Measurements from ENCODE around the gene SGSH. TPM values are rescaled to one million over a fixed set of nuclear protein-coding genes. Genes with fewer than 3 reads are reported as not detected.
A peak's percentile ranks its signal among the peaks of the same experiment; 100 is the strongest.

The SGSH gene
- total and polyA plus RNA-seq, 5 donors, result 13.0 to 23.4 (median 19.3) TPM

DNA sequence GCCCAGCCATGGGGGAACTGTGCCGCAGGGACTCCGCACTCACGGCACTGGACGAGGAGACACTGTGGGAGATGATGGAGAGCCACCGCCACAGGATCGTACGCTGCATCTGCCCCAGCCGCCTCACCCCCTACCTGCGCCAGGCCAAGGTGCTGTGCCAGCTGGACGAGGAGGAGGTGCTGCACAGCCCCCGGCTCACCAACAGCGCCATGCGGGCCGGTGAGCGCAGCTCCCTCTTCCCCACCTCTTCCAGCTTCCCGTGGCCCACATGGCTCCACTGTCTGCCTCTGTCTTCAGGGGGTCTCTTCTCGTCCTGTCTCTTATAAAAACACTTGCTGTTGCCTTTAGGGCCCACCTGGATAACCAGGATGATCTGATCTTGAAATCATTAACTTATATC lies 38.7 kb downstream of the SGSH start:
- intact Hi-C loops (cut with DNase I), result no loop called here
- 89% methylated on average over 17 of the region's 17 CpGs for WGBS
- no peak overlapping the region for H3K4me3 ChIP-seq (ENCODE audit: low read length)
- H3K4me1 ChIP-seq (ENCODE audit: control insufficient read depth, insufficient read depth, low read length), result no peaks in the 10 kb centered on the region
- H3K9me3 ChIP-seq (ENCODE audit: control insufficient read depth, low read length), result no peaks in the 10 kb centered on the region
- H3K27ac ChIP-seq (ENCODE audit: low read length), result no peak overlapping the region
- H3K27me3 ChIP-seq (ENCODE audit: control insufficient read depth, insufficient read depth), result no peaks in the 10 kb centered on the region
- no peak for ATAC-seq
- DNase-seq, result peak in 1 of 3 donors; percentile 8

- WGBS, result 83% methylated on average over 14 of the region's 14 CpGs
- DNase-seq (no peak), ATAC-seq (no peak)
- Histone ChIP-seq H3K27me3 (ENCODE audit: control insufficient read depth, insufficient read depth) (no peaks in the 10 kb centered on the region), H3K4me3 (ENCODE audit: low read length) (no peak overlapping the region), H3K27ac (ENCODE audit: low read length) (no peak overlapping the region), H3K4me1 (ENCODE audit: control insufficient read depth, insufficient read depth, low read length) (peaks cover 4% of the 10 kb centered on the region), H3K9me3 (ENCODE audit: control insufficient read depth, low read length) (no peaks in the 10 kb centered on the region)
- intact Hi-C loops (cut with DNase I), result no loop called here
These were observed 39.9 kb downstream of the SGSH start for GRCh38 chr17:80180192-80180591.

- Histone ChIP-seq H3K27me3 (ENCODE audit: control insufficient read depth, insufficient read depth) (no peaks in the 10 kb centered on the region), H3K4me3 (ENCODE audit: low read length) (no peak overlapping the region), H3K27ac (ENCODE audit: low read length) (no peak overlapping the region), H3K4me1 (ENCODE audit: control insufficient read depth, insufficient read depth, low read length) (peaks cover 4% of the 10 kb centered on the region), H3K9me3 (ENCODE audit: control insufficient read depth, low read length) (no peaks in the 10 kb centered on the region)
- WGBS, result 82% methylated on average over 21 of the region's 21 CpGs
- no peak for ATAC-seq
- intact Hi-C loops (cut with DNase I), result no loop called here
- DNase-seq, result no peak
These were observed 42.0 kb downstream of the SGSH start for GRCh38 chr17:80177986-80178595.

DNA sequence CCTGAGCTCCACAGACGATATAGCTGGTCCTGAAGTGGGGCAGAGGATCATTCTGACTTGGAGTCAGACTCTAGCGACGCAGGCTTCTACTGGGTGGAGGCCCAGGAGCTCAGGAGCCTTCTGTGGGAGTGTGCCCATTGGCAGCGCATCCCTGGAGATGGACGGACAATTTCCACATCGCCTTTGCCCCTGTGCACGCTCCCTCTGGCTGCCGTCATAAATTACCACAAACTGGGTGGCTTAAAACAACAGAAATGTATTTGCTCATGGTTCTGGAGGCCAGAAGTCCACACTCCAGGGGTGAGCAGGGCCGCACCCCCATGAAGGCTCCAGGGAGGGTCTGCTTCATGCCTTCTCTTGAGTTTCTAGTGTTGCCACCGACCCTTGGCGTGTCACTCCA lies 43.4 kb downstream of the SGSH start:
- no peak for ATAC-seq
- 90% methylated on average over 11 of the region's 11 CpGs for WGBS
- no peak overlapping the region for H3K4me3 ChIP-seq (ENCODE audit: low read length)
- H3K27me3 ChIP-seq (ENCODE audit: control insufficient read depth, insufficient read depth), result no peaks in the 10 kb centered on the region
- intact Hi-C loops (cut with DNase I), result no loop called here
- peaks cover 4% of the 10 kb centered on the region for H3K4me1 ChIP-seq (ENCODE audit: control insufficient read depth, insufficient read depth, low read length)
- no peaks in the 10 kb centered on the region for H3K9me3 ChIP-seq (ENCODE audit: control insufficient read depth, low read length)
- H3K27ac ChIP-seq (ENCODE audit: low read length), result no peak overlapping the region
- DNase-seq, result no peak

GRCh38 chr17:80173916-80174315 lies 46.2 kb downstream of the SGSH start:
- intact Hi-C loops (cut with DNase I), result no loop called here
- DNase-seq (no peak), ATAC-seq (no peak)
- Histone ChIP-seq H3K4me3 (ENCODE audit: low read length) (no peak overlapping the region), H3K27ac (ENCODE audit: low read length) (no peak overlapping the region), H3K9me3 (ENCODE audit: control insufficient read depth, low read length) (no peaks in the 10 kb centered on the region), H3K27me3 (ENCODE audit: control insufficient read depth, insufficient read depth) (no peaks in the 10 kb centered on the region), H3K4me1 (ENCODE audit: control insufficient read depth, insufficient read depth, low read length) (peaks cover 4% of the 10 kb centered on the region)
- WGBS, result 95% methylated on average over 6 of the region's 6 CpGs

DNA sequence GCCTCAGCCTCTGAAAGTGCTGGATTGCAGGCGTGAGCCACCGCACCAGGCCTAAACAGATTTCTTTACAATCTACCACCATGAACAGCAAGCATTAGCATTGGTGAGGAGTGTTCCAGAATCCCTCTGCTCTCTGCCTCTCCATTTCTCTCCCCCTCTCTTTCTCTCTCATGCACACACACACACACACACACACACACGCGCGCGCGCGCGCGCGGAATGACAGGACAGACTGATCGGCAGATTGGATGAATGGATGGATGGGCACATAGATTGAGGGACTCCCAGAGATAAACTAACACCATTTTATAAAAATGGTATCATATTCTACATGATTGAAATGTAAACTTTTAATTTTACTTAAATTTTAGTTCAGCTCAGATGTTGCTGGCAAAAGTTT lies 47.0 kb downstream of the SGSH start:
- no peak for ATAC-seq

DNA sequence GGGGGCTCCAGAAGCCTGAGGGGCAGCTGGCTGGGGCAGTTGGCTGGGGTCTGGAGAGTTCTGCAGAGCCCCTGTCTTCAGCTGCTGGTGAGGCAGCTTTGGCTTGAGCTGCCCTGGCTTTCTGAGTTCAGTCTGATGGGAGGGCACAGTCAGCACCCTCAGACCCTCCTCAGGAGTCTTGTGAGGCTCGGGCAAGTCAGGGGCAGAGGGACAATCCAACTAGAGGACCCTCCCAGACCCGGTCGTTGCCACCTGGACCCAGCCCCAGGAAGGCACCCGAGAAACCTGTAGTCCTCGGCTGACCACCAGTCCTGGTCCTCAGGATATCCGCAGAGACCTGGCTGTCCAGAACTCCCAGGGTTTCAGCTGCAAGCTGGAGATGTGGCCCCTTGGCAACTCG lies 48.5 kb downstream of the SGSH start:
- intact Hi-C loops (cut with DNase I), result no loop called here
- no peaks in the 10 kb centered on the region for H3K9me3 ChIP-seq (ENCODE audit: control insufficient read depth, low read length)
- WGBS, result 89% methylated on average over 7 of the region's 7 CpGs
- H3K4me1 ChIP-seq (ENCODE audit: control insufficient read depth, insufficient read depth, low read length), result peaks cover 4% of the 10 kb centered on the region
- no peak for DNase-seq
- H3K27ac ChIP-seq (ENCODE audit: low read length), result no peak overlapping the region
- ATAC-seq, result no peak
- H3K4me3 ChIP-seq (ENCODE audit: low read length), result no peak overlapping the region
- no peaks in the 10 kb centered on the region for H3K27me3 ChIP-seq (ENCODE audit: control insufficient read depth, insufficient read depth)

More for the DNA sequence above, 47.0 kb downstream of the SGSH start:
- H3K9me3 ChIP-seq (ENCODE audit: control insufficient read depth, low read length), result no peaks in the 10 kb centered on the region
- H3K27ac ChIP-seq (ENCODE audit: low read length), result no peak overlapping the region
- no peak overlapping the region for H3K4me3 ChIP-seq (ENCODE audit: low read length)
- no peak for DNase-seq
- intact Hi-C loops (cut with DNase I), result no loop called here
- H3K27me3 ChIP-seq (ENCODE audit: control insufficient read depth, insufficient read depth), result no peaks in the 10 kb centered on the region
- peaks cover 4% of the 10 kb centered on the region for H3K4me1 ChIP-seq (ENCODE audit: control insufficient read depth, insufficient read depth, low read length)
- WGBS, result 84% methylated on average over 12 of the region's 12 CpGs

- ATAC-seq, result no peak
- Histone ChIP-seq H3K9me3 (ENCODE audit: control insufficient read depth, low read length) (no peaks in the 10 kb centered on the region), H3K27me3 (ENCODE audit: control insufficient read depth, insufficient read depth) (no peaks in the 10 kb centered on the region), H3K4me3 (ENCODE audit: low read length) (no peak within 1 kb of the TSS), H3K27ac (ENCODE audit: low read length) (no peak within 1 kb of the TSS), H3K4me1 (ENCODE audit: control insufficient read depth, insufficient read depth, low read length) (no peaks in the 10 kb centered on the region)
- intact Hi-C loops (cut with DNase I), result no loop called here
- 72% methylated on average over 19 of the region's 19 CpGs for WGBS
- no peak for DNase-seq
These were observed 50.2 kb downstream of the SGSH start, which contains the start of gene CARD14 for GRCh38 chr17:80169784-80170500. CARD14 (plus strand) TSS chr17:80170030; CDS start chr17:80181439, 11,409 bp downstream.

DNA sequence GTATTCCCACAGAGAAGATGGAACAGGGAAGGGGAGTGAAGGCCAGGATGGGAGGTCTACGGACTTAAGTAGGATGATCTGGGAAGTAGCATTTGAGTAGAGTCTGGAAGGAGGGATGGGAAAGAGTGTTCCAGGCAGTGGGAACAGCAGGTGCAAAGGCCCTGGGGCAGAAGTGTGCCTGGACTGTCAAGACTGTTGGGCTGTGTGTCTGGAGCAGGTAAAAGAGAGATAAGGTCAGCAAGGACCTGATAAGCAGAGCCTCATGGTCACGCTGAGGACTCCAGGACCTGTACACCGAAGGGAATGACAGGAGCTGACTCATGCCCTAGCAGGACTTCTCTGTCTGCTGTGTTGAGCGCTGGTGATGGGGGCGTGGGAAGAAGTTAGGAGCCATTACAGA lies 51.0 kb downstream of the SGSH start:
- intact Hi-C loops (cut with DNase I), result no loop called here
- WGBS, result 94% methylated on average over 5 of the region's 5 CpGs

DNA sequence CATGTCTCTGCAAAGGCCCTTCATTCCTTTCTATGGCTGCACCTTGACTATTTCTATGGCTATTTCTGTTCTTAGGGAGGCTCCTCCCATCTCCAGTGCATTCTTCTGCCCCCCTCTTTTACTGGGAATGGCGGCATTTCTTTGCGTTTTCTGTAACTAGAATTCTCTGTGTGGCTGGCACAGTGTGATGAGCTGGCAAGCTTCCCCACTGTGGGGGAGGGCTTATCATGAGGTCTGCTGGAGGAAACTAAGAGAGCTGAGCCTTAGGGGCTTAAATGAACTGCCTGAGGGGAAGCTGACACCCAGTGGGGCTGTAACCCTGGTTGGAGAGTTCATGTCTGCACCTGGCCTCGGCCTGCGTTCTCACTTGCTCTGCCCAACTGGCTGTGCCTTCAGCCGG lies 51.8 kb downstream of the SGSH start:
- WGBS, result 59% methylated on average over 5 of the region's 5 CpGs
- no peaks in the 10 kb centered on the region for H3K9me3 ChIP-seq (ENCODE audit: control insufficient read depth, low read length)
- H3K27ac ChIP-seq (ENCODE audit: low read length), result no peak overlapping the region
- H3K4me3 ChIP-seq (ENCODE audit: low read length), result no peak overlapping the region
- DNase-seq (no peak), ATAC-seq (no peak)
- no peaks in the 10 kb centered on the region for H3K4me1 ChIP-seq (ENCODE audit: control insufficient read depth, insufficient read depth, low read length)
- no peaks in the 10 kb centered on the region for H3K27me3 ChIP-seq (ENCODE audit: control insufficient read depth, insufficient read depth)
- intact Hi-C loops (cut with DNase I), result no loop called here

More for the DNA sequence above, 51.0 kb downstream of the SGSH start:
- no peaks in the 10 kb centered on the region for H3K9me3 ChIP-seq (ENCODE audit: control insufficient read depth, low read length)
- no peak overlapping the region for H3K4me3 ChIP-seq (ENCODE audit: low read length)
- ATAC-seq (no peak), DNase-seq (no peak)
- no peaks in the 10 kb centered on the region for H3K4me1 ChIP-seq (ENCODE audit: control insufficient read depth, insufficient read depth, low read length)
- H3K27ac ChIP-seq (ENCODE audit: low read length), result no peak overlapping the region
- H3K27me3 ChIP-seq (ENCODE audit: control insufficient read depth, insufficient read depth), result no peaks in the 10 kb centered on the region

- Histone ChIP-seq H3K27ac (ENCODE audit: low read length) (no peak overlapping the region), H3K27me3 (ENCODE audit: control insufficient read depth, insufficient read depth) (no peaks in the 10 kb centered on the region), H3K4me3 (ENCODE audit: low read length) (no peak overlapping the region), H3K4me1 (ENCODE audit: control insufficient read depth, insufficient read depth, low read length) (no peaks in the 10 kb centered on the region), H3K9me3 (ENCODE audit: control insufficient read depth, low read length) (no peaks in the 10 kb centered on the region)
- ATAC-seq (no peak), DNase-seq (no peak)
- WGBS, result 83% methylated on average over 6 of the region's 6 CpGs
- intact Hi-C loops (cut with DNase I), result no loop called here
These were observed 53.7 kb downstream of the SGSH start for GRCh38 chr17:80166446-80166845.
